Panc1 (cell line): ENCODE data around the gene N4BP2L2.

Experiments used
- POLR2AphosphoS5 ChIP-seq: IDR thresholded peaks from 2 replicates; pipeline ENCODE4 v1.6.1; 2012; ENCODE audit warnings: mild to moderate bottlenecking, low read depth, low read length, moderate library complexity
- SIN3A ChIP-seq: IDR thresholded peaks from 2 replicates; pipeline ENCODE4 v1.6.1; 2012; ENCODE audit warnings: low read depth, mild to moderate bottlenecking, low read length, moderate library complexity, borderline replicate concordance; ENCODE audit not compliant: insufficient read depth
- TCF7L2 ChIP-seq: IDR thresholded peaks from 2 replicates; pipeline ENCODE4 v1.6.1; 2011; ENCODE audit warnings: mild to moderate bottlenecking, low read depth, low read length, inconsistent platforms
- TF ChIP-seq, protein P1 (sequence below): fragments of 450-650 bp; IDR thresholded peaks from 2 replicates; pipeline ENCODE4 v1.5.1; 2017; ENCODE audit warnings: mild to moderate bottlenecking

DNA sequence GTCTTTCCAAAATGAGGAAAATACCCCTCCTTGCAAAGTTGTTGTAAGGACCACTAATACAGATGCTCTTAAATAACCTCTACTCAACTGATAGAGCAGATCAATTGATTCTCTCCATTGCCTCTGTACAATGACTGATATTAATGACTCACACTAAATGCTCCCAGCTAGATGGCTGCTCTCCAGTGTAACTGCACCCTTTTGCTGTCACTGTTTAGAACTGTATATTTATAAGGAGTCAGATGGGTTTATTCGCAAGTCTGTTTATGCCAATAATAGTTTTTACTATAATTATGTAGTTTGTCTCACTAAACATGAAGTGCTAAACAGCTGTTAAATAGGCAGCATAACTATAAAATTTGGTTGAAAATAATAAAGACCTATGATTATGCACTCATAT lies 89.6 kb downstream of the N4BP2L2 start:
- TF ChIP-seq, protein P1, sequence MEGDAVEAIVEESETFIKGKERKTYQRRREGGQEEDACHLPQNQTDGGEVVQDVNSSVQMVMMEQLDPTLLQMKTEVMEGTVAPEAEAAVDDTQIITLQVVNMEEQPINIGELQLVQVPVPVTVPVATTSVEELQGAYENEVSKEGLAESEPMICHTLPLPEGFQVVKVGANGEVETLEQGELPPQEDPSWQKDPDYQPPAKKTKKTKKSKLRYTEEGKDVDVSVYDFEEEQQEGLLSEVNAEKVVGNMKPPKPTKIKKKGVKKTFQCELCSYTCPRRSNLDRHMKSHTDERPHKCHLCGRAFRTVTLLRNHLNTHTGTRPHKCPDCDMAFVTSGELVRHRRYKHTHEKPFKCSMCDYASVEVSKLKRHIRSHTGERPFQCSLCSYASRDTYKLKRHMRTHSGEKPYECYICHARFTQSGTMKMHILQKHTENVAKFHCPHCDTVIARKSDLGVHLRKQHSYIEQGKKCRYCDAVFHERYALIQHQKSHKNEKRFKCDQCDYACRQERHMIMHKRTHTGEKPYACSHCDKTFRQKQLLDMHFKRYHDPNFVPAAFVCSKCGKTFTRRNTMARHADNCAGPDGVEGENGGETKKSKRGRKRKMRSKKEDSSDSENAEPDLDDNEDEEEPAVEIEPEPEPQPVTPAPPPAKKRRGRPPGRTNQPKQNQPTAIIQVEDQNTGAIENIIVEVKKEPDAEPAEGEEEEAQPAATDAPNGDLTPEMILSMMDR, result no peak
- no peak for TF ChIP-seq POLR2AphosphoS5
- no peak for TF ChIP-seq TCF7L2
- TF ChIP-seq SIN3A, result no peak
